Activated CD4-positive, alpha-beta memory T cell treated with anti-CD3 and anti-CD28 coated beads for 36 hours (primary cell): ENCODE data around the gene PCDHB14. TPM values are rescaled to one million over a fixed set of nuclear protein-coding genes. Genes with fewer than 3 reads are reported as not detected.
A peak's percentile ranks its signal among the peaks of the same experiment; 100 is the strongest.
"Not testable (repeated sequence)": the region's sequence is repeated elsewhere in the genome, so short reads cannot be mapped to it uniquely, and the experiment has no call there.

Source experiments
- CTCF ChIA-PET: fragments of 350-600 bp; sonication (Branson Sonifier 250); formaldehyde crosslinking; loops from one replicate; lab custom pipeline; 2021; ENCODE audit warnings: antibody characterized with exemption, inconsistent platforms; lab: Charles Lee
- POLR2A ChIA-PET: fragments of 350-600 bp; sonication (Branson Sonifier 250); formaldehyde crosslinking; loops from one replicate; lab custom pipeline; 2021; ENCODE audit warnings: antibody characterized with exemption; lab: Charles Lee
- DNase-seq: peaks from one replicate; pipeline ENCODE4 v3.0.0-alpha.2; 2020
- H3K27ac Mint-ChIP-seq: one replicate; pipeline ENCODE4 v1.8.0; 2021; ENCODE audit warnings: mixed read lengths
- H3K27me3 Mint-ChIP-seq: one replicate; pipeline ENCODE4 v1.8.0; 2021; ENCODE audit warnings: mixed read lengths
- H3K36me3 Mint-ChIP-seq: one replicate; pipeline ENCODE4 v1.8.0; 2021; ENCODE audit warnings: mixed read lengths
- H3K4me1 Mint-ChIP-seq: one replicate; pipeline ENCODE4 v1.8.0; 2021; ENCODE audit warnings: low read depth, mixed read lengths
- H3K4me3 Mint-ChIP-seq: one replicate; pipeline ENCODE4 v1.8.0; 2021; ENCODE audit warnings: mild to moderate bottlenecking, mixed read lengths
- H3K9me3 Mint-ChIP-seq: one replicate; pipeline ENCODE4 v1.8.0; 2021; ENCODE audit warnings: mixed read lengths
- intact Hi-C: fragments of 100-400 bp; cut with micrococcal nuclease; formaldehyde crosslinking; loops from one replicate; pipeline ENCODE4 v1.15.1; 2023
- total RNA-seq, 2 experiments: library from RNA; stranded (reverse); gene quantifications; one replicate each; pipeline ENCODE4 v1.2.3, GENCODE V29; 2021

Gene PCDHB14
- total RNA-seq, 2 experiments from 2014 or later: not detected

- CTCF ChIA-PET: interaction anchor here (0.6 kb wide), 1 partner anchor 309 kb away, joined by 3 read pairs; no protein-coding TSS in a partner anchor
- H3K4me1 Mint-ChIP-seq, H3K4me3 Mint-ChIP-seq, H3K27ac Mint-ChIP-seq, POLR2A ChIA-PET, intact Hi-C loops, DNase-seq: not testable (repeated sequence)
- Mint-ChIP-seq H3K9me3 (peaks cover 28% of the 10 kb centered on the region), H3K36me3 (peaks cover 12% of the 10 kb centered on the region), H3K27me3 (peaks cover 42% of the 10 kb centered on the region)
Measured at GRCh38 chr5:141214583-141214982, 8.6 kb upstream of the PCDHB14 start.

GRCh38 chr5:141215504-141215903 lies 7.6 kb upstream of the PCDHB14 start:
- H3K4me1 Mint-ChIP-seq, POLR2A ChIA-PET, H3K27ac Mint-ChIP-seq, H3K36me3 Mint-ChIP-seq, H3K4me3 Mint-ChIP-seq, intact Hi-C loops, DNase-seq, CTCF ChIA-PET: not testable (repeated sequence)
- Mint-ChIP-seq H3K9me3 (peaks cover 26% of the 10 kb centered on the region), H3K27me3 (peaks cover 44% of the 10 kb centered on the region)

- DNase-seq, POLR2A ChIA-PET, intact Hi-C loops, H3K36me3 Mint-ChIP-seq, H3K4me1 Mint-ChIP-seq, CTCF ChIA-PET, H3K4me3 Mint-ChIP-seq, H3K27ac Mint-ChIP-seq: not testable (repeated sequence)
- Mint-ChIP-seq H3K27me3 (peaks cover 44% of the 10 kb centered on the region), H3K9me3 (peaks cover 26% of the 10 kb centered on the region)
Measured at GRCh38 chr5:141216035-141216434, 7.1 kb upstream of the PCDHB14 start.

- H3K4me3 Mint-ChIP-seq, H3K36me3 Mint-ChIP-seq, POLR2A ChIA-PET, H3K9me3 Mint-ChIP-seq, CTCF ChIA-PET, H3K4me1 Mint-ChIP-seq, H3K27ac Mint-ChIP-seq, DNase-seq: not testable (repeated sequence)
- peaks cover 41% of the 10 kb centered on the region for H3K27me3 Mint-ChIP-seq
- intact Hi-C loops: loop anchor here (5.0 kb wide), 1 partner anchor 287 kb away; no protein-coding TSS in a partner anchor
Measured at GRCh38 chr5:141224844-141225243, 1.7 kb downstream of the PCDHB14 start.

GRCh38 chr5:141225421-141225820 lies 2.3 kb downstream of the PCDHB14 start:
- H3K4me1 Mint-ChIP-seq, CTCF ChIA-PET, H3K9me3 Mint-ChIP-seq, H3K27ac Mint-ChIP-seq, H3K36me3 Mint-ChIP-seq, DNase-seq, intact Hi-C loops, H3K4me3 Mint-ChIP-seq, POLR2A ChIA-PET: not testable (repeated sequence)
- peaks cover 35% of the 10 kb centered on the region for H3K27me3 Mint-ChIP-seq

GRCh38 chr5:141234109-141234667 lies 11.0 kb downstream of the PCDHB14 start:
- H3K27ac Mint-ChIP-seq: no peak overlapping the region
- POLR2A ChIA-PET: no interaction called here
- H3K4me1 Mint-ChIP-seq: no peaks in the 10 kb centered on the region
- peaks cover 29% of the 10 kb centered on the region for H3K27me3 Mint-ChIP-seq
- CTCF ChIA-PET: interaction anchor here (0.7 kb wide), 1 partner anchor 136 kb away, joined by 4 read pairs; the partner anchor contains the start of gene PCDHGB3
- H3K36me3 Mint-ChIP-seq: peaks cover 21% of the 10 kb centered on the region
- peaks cover 30% of the 10 kb centered on the region for H3K9me3 Mint-ChIP-seq
- H3K4me3 Mint-ChIP-seq: no peak overlapping the region
- intact Hi-C loops: no loop called here
- DNase-seq: no peak

GRCh38 chr5:141235922-141236321 lies 12.8 kb downstream of the PCDHB14 start:
- H3K27ac Mint-ChIP-seq, H3K4me1 Mint-ChIP-seq, CTCF ChIA-PET, POLR2A ChIA-PET, DNase-seq, H3K4me3 Mint-ChIP-seq, intact Hi-C loops: not testable (repeated sequence)
- peaks cover 32% of the 10 kb centered on the region for H3K36me3 Mint-ChIP-seq
- peaks cover 45% of the 10 kb centered on the region for H3K9me3 Mint-ChIP-seq
- peaks cover 45% of the 10 kb centered on the region for H3K27me3 Mint-ChIP-seq

- POLR2A ChIA-PET: no interaction called here
Measured at GRCh38 chr5:141236516-141237313, 13.6 kb downstream of the PCDHB14 start.

GRCh38 chr5:141241496-141241895 lies 18.4 kb downstream of the PCDHB14 start:
- POLR2A ChIA-PET: no interaction called here
- H3K4me3 Mint-ChIP-seq: no peak overlapping the region
- H3K27ac Mint-ChIP-seq: no peak overlapping the region
- H3K36me3 Mint-ChIP-seq: peaks cover 41% of the 10 kb centered on the region
- H3K4me1 Mint-ChIP-seq: no peaks in the 10 kb centered on the region
- H3K27me3 Mint-ChIP-seq: peaks cover 46% of the 10 kb centered on the region
- intact Hi-C loops: no loop called here
- no peak for DNase-seq
- CTCF ChIA-PET: no interaction called here
- peaks cover 61% of the 10 kb centered on the region for H3K9me3 Mint-ChIP-seq

More at GRCh38 chr5:141236516-141237313, 13.6 kb downstream of the PCDHB14 start:
- no peak for DNase-seq
- intact Hi-C loops: no loop called here
- Mint-ChIP-seq H3K27ac (no peak overlapping the region), H3K36me3 (peaks cover 33% of the 10 kb centered on the region), H3K4me3 (no peak overlapping the region), H3K27me3 (peaks cover 48% of the 10 kb centered on the region), H3K4me1 (no peaks in the 10 kb centered on the region), H3K9me3 (peaks cover 45% of the 10 kb centered on the region)
- CTCF ChIA-PET: no interaction called here

- H3K4me1 Mint-ChIP-seq: no peaks in the 10 kb centered on the region
- peak; percentile 40 for DNase-seq
- H3K27me3 Mint-ChIP-seq: peaks cover 29% of the 10 kb centered on the region
- intact Hi-C loops: no loop called here
- peak within 1 kb of the TSS; percentile 18 for H3K4me3 Mint-ChIP-seq
- ChIA-PET POLR2A (no interaction called here), CTCF (interaction anchor here (1.1 to 1.7 kb wide), 5 partner anchors 75 to 319 kb away, joined by 3 to 5 read pairs (median 5); partner anchors contain the start of gene TAF7)
- peaks cover 40% of the 10 kb centered on the region for H3K36me3 Mint-ChIP-seq
- H3K9me3 Mint-ChIP-seq: peaks cover 76% of the 10 kb centered on the region
- no peak within 1 kb of the TSS for H3K27ac Mint-ChIP-seq
Measured at GRCh38 chr5:141245250-141245717, 22.1 kb downstream of the PCDHB14 start, which contains the start of gene PCDHB15. Gene PCDHB15, plus strand, starts transcription at chr5:141245395. Its CDS starts 184 bp downstream, at chr5:141245579.

- CTCF ChIA-PET, POLR2A ChIA-PET, intact Hi-C loops, H3K27ac Mint-ChIP-seq, H3K4me1 Mint-ChIP-seq, H3K4me3 Mint-ChIP-seq, DNase-seq: not testable (repeated sequence)
- H3K36me3 Mint-ChIP-seq: peaks cover 31% of the 10 kb centered on the region
- peaks cover 17% of the 10 kb centered on the region for H3K27me3 Mint-ChIP-seq
- H3K9me3 Mint-ChIP-seq: peaks cover 76% of the 10 kb centered on the region
Measured at GRCh38 chr5:141246971-141247370, 23.8 kb downstream of the PCDHB14 start.

- H3K27ac Mint-ChIP-seq, CTCF ChIA-PET, DNase-seq, intact Hi-C loops, H3K4me1 Mint-ChIP-seq, H3K4me3 Mint-ChIP-seq, POLR2A ChIA-PET: not testable (repeated sequence)
- peaks cover 75% of the 10 kb centered on the region for H3K9me3 Mint-ChIP-seq
- H3K27me3 Mint-ChIP-seq: peaks cover 16% of the 10 kb centered on the region
- peaks cover 30% of the 10 kb centered on the region for H3K36me3 Mint-ChIP-seq
Measured at GRCh38 chr5:141247434-141247833, 24.3 kb downstream of the PCDHB14 start.
